HG03432 (cell line): ENCODE data around the gene MYT1.

Source experiments
- ATAC-seq: cut with Tn5 transposase; IDR thresholded peaks from one replicate; pipeline ENCODE4 v1.9.1; 2021; ENCODE audit warnings: mild to moderate bottlenecking, moderate library complexity; ENCODE audit not compliant: unreplicated experiment

The MYT1 gene

GRCh38 chr20:64188682-64189529 lies 24.7 kb downstream of the MYT1 start:
- no peak for ATAC-seq

DNA sequence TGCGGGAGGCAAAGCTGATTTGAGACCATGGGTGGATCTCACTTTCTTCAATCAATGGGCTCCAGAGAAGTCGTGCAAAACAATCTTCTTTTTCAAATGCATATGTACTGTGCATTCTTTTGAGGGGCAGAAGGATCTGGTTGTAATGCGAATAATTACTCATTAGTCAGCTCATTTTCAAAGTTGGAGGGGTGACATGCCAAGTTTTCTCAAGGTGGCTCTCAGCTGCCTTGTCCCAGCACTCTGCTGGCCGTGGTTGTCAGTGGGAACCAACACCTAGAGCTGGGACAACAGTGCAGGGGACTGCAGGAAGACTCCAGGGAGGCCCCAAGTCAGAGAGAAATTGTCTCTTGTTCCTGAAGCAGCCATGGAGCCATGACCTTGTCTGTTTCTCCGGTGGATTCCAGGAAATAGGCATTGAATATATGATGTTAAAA lies 25.3 kb downstream of the MYT1 start:
- no peak for ATAC-seq

- no peak for ATAC-seq
Observed at GRCh38 chr20:64189986-64190385, 25.7 kb downstream of the MYT1 start.

DNA sequence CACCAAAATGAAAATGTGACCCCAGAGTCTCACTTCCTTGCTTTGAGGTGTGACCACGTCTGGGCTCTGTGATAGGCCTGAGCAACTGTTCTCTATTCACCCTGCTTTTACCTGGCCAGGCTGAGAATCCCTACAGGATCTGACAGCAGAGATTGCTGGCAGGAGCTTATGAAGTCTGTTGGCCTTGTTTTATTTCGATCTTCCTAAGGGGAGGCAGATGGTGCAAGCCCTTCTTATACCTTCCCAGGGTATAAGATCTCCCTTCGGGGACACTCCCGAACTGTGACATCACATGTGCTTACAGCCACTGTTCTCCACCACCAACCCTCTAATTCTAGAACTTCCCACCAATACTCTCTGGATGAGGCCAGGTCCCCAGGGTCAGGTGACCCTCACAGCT lies 26.8 kb downstream of the MYT1 start:
- ATAC-seq, result no peak

DNA sequence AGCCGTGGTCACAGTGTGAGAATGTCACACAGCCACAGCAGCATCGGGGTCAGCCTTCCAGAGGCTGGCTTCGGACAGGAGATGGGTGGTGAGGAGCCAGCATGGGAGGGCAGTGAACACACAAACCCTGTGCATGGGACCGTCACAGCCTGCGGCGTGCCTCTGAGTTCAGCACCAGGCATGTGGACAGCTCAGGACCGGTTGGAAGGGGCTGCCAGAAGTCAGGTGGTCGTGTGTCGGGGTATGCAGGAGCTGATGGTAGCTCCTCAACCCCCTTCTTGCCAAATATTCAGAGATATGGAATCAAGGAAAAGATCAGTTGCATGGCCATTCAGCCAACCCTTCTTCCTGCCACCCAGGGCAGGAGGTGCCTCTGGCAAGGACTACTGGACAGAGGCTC lies 28.2 kb downstream of the MYT1 start:
- ATAC-seq, result no peak

- ATAC-seq, result no peak
Observed at GRCh38 chr20:64193058-64193457, 28.8 kb downstream of the MYT1 start.

- ATAC-seq, result no peak
Observed at GRCh38 chr20:64194269-64194668, 30.0 kb downstream of the MYT1 start.

GRCh38 chr20:64196309-64196708 lies 32.1 kb downstream of the MYT1 start:
- no peak for ATAC-seq

DNA sequence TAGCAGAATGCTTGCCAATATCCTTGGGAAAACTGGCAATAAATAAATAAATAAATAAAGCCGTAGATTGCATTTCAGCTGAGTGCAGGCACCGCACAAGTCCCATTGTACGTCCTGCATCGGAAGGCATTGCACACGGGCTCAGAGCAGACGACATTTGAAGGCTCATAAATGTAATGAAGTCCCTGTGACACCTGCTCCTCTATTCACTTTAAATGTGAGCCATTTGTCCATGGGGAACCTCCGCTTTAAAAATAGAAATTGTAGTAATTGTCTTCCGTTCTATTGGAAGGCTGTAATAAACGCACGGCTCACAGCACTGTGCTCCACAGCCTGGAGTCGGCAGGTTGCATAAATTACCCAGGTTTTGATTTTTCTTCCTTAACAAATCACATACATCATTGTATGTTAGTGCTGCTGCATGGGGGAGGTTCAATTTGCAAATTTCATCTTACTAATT lies 32.6 kb downstream of the MYT1 start:
- ATAC-seq, result no peak

- ATAC-seq, result no peak
Observed at GRCh38 chr20:64198347-64198746, 34.1 kb downstream of the MYT1 start.

DNA sequence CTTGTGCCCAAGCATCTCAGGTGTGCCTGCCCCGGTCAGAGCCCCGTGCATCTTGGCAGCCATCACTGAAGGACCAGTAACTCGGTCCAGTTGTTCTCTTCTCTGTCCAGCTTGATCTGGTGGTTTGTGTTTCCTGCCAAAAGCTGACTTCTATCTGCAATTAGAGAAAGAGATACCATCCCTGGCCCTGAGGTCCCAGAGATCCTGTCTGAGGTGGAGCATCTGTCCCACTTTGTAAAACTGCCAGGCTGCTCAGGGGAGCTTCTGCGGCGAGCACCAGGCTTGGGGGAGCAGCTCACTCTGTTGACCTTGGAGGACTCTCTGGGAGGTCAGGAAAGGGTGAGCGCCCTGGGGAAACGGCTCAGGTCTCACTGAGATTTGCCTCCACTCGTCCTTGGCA lies 35.1 kb downstream of the MYT1 start:
- no peak for ATAC-seq

- no peak for ATAC-seq
Observed at GRCh38 chr20:64200740-64201139, 36.5 kb downstream of the MYT1 start.

GRCh38 chr20:64201653-64202052 lies 37.4 kb downstream of the MYT1 start:
- ATAC-seq, result no peak

DNA sequence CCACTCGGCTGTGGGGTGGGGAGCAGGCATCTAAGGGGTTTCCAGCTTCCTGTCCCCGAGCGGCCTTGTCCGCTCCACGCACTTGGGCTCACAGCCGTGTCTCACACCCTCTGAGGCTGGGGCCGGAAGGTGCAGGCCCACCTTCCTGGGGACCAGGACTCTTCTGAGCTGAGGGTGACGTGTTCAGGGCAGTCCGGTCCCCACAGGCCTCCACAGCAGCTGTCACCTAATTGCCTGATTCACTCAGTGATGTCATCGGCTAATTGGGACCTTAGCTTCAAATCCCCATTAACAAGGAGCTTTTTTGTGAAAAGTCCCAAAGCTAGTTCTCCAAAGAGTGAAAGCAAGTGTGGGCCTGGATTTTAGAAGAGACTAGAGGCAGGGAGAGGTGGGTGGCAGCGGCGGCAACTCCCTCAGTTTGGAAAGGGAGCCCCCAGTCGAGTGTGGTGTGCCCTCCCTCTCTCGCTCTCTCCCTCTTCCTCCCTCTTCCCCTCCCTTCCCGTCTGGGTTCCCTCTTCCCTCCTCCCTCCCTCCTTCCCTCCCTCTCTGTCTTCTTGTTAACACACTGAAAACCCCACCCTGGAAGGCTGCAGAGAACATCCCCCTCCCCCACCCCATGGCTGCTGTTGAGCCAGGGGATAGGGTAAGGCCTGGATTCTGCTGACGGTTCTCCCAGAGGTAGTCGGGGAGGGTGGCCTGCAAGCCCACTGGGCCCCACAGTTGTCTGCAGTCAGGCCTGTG lies 39.0 kb downstream of the MYT1 start:
- ATAC-seq, result no peak

- ATAC-seq, result no peak
Observed at GRCh38 chr20:64205611-64206026, 41.4 kb downstream of the MYT1 start.

- no peak for ATAC-seq
Observed at GRCh38 chr20:64206614-64207013, 42.4 kb downstream of the MYT1 start.

- no peak for ATAC-seq
Observed at GRCh38 chr20:64207641-64208590, 43.7 kb downstream of the MYT1 start.

DNA sequence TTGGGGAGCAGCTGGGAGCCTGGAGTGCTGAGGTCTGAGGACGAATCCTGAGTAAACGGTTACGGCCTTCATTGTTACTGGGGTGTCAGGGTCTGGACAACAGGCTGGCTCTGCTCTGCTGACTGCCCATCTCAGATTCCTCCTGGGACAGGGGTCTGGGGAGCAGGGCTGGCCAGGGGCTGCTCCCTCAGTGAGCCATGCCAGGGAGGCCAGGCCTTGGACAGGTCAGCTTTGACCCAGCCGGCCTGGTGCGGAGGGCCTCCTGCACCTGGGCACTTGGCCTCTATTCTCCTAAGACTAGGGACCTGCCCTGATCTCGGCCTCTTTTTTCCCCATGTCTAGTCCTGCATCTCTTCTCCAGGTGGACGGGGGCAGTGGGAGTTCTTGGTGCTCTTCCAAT lies 44.9 kb downstream of the MYT1 start:
- ATAC-seq, result no peak

DNA sequence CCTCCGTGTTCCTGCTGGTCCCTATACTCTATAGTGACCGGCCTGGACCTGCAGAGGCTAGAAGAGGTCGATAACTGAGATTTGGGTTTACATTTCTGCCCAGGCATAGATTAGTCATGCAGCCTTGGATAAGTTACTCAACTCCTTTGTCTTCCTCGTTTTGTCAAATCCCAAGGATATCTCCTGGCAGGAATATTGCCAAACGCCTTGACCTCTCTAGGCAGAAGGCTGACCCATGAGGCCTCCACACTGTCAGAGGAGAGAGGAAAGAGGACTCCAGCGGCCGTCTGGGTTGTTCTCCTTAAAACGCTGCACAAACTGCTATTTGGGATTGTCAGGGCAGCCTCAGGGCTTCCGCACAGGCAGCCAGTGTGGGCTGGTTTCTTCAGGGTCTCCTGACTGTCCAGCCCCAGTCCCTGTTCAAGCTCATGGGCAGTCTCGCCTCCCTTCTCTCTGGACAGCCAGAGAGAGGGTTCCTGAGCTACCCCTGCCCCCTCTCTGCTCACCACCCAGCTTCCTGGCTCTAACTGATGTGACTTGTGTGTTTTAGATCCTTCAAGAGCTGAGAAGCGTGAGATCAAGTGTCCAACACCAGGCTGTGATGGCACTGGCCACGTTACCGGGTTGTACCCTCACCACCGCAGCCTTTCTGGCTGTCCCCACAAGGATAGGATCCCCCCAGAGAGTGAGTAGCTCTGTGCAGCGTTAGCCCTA lies 46.6 kb downstream of the MYT1 start:
- no peak for ATAC-seq

GRCh38 chr20:64211874-64212658 lies 47.8 kb downstream of the MYT1 start:
- no peak for ATAC-seq
